Fibroblast of peridontal ligament (primary cell): Measurements from ENCODE around the gene ERBB3.

ENCODE experiments used
- DNase-seq: peaks from one replicate; pipeline ENCODE4 v3.0.0-alpha.2; 2010; ENCODE audit errors: extremely low read depth

The ERBB3 gene

DNA sequence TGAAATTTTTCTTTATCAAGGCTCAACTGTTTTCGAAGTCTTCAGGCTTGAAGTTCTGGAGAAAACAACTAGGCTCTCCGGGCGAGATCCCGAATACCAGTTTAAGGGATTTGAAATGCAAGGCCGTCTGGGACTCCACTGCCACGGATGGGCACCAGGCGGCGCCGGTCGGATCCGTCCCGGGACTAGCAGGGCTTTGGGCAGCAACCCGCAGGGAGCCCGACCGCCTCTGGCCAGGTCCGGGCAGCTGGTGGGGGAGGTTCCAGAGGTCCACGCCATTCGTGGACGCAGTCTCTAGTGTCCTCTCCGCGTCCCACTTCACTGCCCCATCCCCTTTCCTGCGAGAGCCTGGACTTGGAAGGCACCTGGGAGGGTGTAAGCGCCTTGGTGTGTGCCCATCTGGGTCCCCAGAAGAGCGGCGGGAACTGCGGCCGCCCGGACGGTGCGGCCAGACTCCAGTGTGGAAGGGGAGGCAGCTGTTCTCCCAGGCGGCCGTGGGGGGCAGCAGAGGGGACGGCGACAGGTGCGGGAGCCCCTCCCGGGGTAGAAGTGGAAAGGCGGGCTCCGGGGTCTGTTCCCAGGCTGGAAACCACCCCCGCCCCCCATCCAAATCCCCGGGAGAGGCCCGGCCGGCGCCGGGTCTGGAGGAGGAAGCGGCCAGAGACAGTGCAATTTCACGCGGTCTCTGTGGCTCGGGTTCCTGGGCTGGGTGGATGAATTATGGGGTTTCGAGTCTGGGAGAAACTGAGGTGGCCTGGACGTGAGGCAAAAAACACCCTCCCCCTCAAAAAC lies 838 bp upstream of the ERBB3 start:
- peak; percentile 80 for DNase-seq

GRCh38 chr12:56080556-56081138 lies 682 bp downstream of the ERBB3 start:
- DNase-seq = no peak

GRCh38 chr12:56081393-56082347 lies 1.7 kb downstream of the ERBB3 start:
- no peak for DNase-seq

DNA sequence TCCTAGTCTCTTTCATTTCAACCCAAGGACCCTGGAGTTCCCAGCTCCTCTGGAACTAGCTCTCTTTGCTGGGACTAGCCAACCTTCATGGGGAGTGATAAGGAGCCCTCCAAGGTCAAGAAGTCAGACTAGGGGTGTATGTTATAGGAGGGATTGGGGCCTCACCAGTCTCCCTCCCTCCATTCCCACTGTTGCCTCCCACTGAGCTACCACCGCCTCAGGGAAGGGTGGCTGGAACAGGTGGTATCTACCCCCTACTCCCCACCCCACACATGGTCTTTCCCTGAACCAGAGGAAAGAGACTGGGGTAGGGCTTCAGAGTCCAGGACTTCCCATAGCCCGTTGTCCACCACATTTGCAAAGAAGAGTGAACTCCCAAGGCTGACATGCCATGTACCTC lies 2.4 kb downstream of the ERBB3 start:
- no peak for DNase-seq

GRCh38 chr12:56082967-56083366 lies 3.0 kb downstream of the ERBB3 start:
- no peak for DNase-seq

DNA sequence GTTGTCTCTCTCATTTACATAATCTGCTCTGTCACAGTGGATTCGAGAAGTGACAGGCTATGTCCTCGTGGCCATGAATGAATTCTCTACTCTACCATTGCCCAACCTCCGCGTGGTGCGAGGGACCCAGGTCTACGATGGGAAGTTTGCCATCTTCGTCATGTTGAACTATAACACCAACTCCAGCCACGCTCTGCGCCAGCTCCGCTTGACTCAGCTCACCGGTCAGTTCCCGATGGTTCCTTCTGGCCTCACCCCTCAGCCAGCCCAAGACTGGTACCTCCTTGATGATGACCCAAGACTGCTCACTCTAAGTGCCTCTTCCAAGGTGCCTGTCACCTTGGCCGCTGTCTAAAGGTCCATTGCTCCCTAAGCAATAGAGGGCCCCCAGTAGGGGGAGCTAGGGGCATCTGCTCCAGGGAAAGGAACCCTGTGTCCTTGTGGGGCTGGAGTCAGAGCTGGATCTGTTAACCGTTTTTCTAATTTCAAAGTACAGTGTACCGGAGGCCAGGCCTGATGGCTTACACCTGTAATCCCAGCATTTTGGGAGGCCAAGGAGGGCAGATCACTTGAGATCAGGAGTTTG lies 5.1 kb downstream of the ERBB3 start:
- no peak for DNase-seq

DNA sequence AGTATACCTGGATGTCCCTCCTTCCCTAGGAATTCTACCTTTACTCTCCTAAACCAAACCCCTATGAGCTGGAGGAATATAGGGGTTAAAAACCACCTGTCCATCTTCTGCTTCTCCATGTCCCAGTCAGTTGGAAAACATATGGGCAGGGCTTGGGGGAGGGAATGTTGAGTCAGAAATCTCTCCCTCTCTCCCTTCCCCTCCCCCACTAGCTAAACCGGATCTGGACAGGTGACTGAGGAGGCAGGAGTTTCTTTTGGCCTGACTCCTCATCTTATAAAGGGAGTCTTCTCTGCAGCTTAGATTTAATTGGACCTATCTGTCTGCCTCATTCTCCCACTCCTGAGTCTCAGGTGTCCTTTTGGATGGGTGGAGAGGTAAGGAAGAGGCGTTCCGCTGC lies 6.1 kb downstream of the ERBB3 start:
- DNase-seq = no peak

DNA sequence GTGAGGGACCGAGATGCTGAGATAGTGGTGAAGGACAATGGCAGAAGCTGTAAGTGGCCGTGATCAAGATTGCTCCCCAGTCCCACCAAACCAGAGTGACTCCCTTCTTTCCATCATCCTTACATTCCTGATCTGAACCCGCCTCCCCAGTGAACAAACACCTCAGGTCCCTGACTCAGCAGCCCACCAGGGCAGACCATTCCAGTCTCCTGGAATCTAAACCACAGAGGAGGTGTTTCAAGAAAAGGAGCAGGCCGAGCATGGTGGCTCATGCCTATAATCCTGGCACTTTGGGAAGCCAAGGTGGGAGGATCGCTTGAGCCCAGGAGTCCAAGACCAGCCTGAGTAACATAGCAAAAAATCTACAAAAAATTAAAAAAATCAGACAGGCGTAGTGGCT lies 6.6 kb downstream of the ERBB3 start:
- no peak for DNase-seq

GRCh38 chr12:56087220-56087619 lies 7.3 kb downstream of the ERBB3 start:
- DNase-seq = no peak

- no peak for DNase-seq
Observed at GRCh38 chr12:56097738-56098137, 17.8 kb downstream of the ERBB3 start.

GRCh38 chr12:56098592-56098991 lies 18.6 kb downstream of the ERBB3 start:
- no peak for DNase-seq

GRCh38 chr12:56099787-56100186 lies 19.8 kb downstream of the ERBB3 start:
- no peak for DNase-seq

DNA sequence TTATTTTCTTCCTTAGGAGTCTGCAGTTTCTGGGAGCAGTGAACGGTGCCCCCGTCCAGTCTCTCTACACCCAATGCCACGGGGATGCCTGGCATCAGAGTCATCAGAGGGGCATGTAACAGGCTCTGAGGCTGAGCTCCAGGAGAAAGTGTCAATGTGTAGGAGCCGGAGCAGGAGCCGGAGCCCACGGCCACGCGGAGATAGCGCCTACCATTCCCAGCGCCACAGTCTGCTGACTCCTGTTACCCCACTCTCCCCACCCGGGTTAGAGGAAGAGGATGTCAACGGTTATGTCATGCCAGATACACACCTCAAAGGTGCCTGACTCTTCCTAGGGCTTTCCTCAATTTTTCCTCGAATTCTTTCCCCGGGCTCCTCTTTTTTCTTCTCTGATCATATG lies 21.1 kb downstream of the ERBB3 start:
- DNase-seq = no peak

- no peak for DNase-seq
Observed at GRCh38 chr12:56102683-56103065, 22.7 kb downstream of the ERBB3 start.

DNA sequence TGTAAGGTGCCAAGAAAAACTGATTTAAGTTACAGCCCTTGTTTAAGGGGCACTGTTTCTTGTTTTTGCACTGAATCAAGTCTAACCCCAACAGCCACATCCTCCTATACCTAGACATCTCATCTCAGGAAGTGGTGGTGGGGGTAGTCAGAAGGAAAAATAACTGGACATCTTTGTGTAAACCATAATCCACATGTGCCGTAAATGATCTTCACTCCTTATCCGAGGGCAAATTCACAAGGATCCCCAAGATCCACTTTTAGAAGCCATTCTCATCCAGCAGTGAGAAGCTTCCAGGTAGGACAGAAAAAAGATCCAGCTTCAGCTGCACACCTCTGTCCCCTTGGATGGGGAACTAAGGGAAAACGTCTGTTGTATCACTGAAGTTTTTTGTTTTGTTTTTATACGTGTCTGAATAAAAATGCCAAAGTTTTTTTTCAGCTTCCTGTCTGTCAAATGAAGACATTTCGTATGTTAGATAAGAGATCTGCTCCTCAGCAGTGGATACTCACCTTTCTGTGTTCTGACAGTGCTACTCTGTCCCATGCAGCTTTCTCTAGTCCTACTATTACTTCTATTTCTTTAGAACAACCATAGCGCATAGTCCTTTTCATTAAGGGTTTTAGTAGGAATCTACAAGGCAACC lies 23.2 kb downstream of the ERBB3 start:
- DNase-seq = no peak

DNA sequence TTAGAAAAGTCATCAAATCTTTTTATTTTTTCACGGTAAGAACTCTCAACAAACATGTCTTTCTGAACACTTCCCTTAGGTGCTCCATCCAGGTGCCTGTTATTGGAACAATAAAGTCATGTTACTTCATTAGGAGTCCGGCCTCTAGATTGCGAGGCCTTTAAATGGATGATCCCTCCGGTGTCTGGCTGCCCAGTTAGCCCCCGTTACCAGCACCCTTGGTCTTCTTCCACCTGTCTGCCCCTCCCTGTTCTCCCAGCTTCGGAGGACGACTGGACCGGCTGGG lies 23.8 kb downstream of the ERBB3 start:
- DNase-seq = no peak

DNA sequence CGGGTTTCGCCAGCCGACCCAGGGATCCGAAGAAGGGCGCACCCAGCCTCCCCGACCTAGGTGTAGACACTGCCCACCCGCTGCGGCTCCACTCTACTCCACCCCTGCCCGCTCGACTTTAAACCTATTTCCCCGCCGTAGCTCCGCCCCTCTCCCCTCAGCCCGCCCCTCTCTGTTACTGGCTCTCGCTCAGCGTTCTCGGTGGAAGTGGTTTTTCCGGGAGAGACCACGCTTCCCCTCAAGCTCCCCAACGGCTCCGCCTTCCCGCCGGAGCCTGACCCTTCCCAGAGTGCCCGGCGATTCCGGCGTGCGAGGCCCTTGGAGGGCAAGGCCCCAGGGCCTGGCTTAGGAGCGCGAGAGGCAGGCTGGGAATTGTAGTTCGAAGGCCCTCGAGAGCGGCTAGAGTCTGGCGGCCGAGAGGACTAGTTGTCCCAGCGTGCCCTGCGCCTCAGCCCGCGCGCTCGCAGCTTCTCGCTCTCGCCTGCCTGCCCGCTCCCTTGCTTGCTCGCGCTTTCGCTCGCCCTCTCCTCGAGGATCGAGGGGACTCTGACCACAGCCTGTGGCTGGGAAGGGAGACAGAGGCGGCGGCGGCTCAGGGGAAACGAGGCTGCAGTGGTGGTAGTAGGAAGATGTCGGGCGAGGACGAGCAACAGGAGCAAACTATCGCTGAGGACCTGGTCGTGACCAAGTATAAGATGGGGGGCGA lies 24.3 kb downstream of the ERBB3 start, which contains the start of gene PA2G4:
Gene PA2G4, plus strand, starts transcription at position 451 of the 706 bp plus-strand sequence. Its CDS starts 179 bp downstream, at position 630.
- peak; percentile 97 for DNase-seq

- peak; percentile 10 for DNase-seq
Observed at GRCh38 chr12:56104815-56105608, 25.0 kb downstream of the ERBB3 start.

DNA sequence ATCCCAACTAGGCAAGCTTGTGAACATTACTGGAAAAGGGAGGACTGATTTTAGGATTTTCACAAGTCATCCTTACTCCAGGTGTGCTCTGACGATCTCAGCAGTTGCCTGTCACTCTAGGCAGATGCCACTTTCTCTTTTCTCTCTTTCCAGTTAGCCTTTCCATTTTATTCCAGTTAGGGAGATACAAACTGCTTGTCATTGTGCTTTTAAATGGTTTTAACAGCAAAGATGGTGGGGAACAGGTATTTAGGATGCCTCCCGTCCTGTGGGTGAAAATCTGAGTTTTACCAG lies 25.6 kb downstream of the ERBB3 start:
- no peak for DNase-seq

GRCh38 chr12:56107242-56107641 lies 27.3 kb downstream of the ERBB3 start:
- no peak for DNase-seq

GRCh38 chr12:56110571-56110970 lies 30.6 kb downstream of the ERBB3 start:
- no peak for DNase-seq
